Prostate gland (tissue), 2 donors: Measurements from ENCODE around the gene SCNN1A.

Source experiments
- CTCF ChIP-seq, 4 experiments: fragments of 200-600 bp in 2 of 4; fragments of 450-650 bp in 2 of 4; sonication (generic) in 2 of 4; IDR thresholded peaks; 1 replicate in 3 of 4; 2 replicates in 1 of 4; pipeline ENCODE4 v1.5.1; 2016 to 2019; ENCODE audit warnings: antibody characterized with exemption in 4 of 4, mild to moderate bottlenecking in 2 of 4, moderate library complexity in 2 of 4
- POLR2A ChIP-seq: fragments of 450-650 bp; IDR thresholded peaks from one replicate; pipeline ENCODE4 v1.6.1; 2016; ENCODE audit warnings: antibody characterized with exemption, mild to moderate bottlenecking
- POLR2AphosphoS5 ChIP-seq: sonication (generic); formaldehyde crosslinking; IDR thresholded peaks from one replicate; pipeline ENCODE4 v1.6.1; 2017; ENCODE audit warnings: antibody characterized with exemption

- no peak for TF ChIP-seq POLR2AphosphoS5
- TF ChIP-seq CTCF (IDR thresholded peaks at IDR 0.05), result no peak
- TF ChIP-seq POLR2A, result no peak
These were observed 60.2 kb downstream of the SCNN1A start for GRCh38 chr12:6315184-6315583.
